GM23338 (cell line): ENCODE results near the gene BCAM.

Source experiments
- CTCF ChIP-seq, 2 experiments: fragments of 200-600 bp in 1 of 2; sonication (generic) in 1 of 2; conservative IDR thresholded peaks; 2 replicates each; pipeline versions ENCODE4 v1.5.1 to v1.6.1; 2016 to 2017; ENCODE audit warnings: antibody characterized with exemption in 2 of 2, low read depth in 2 of 2, mild to moderate bottlenecking in 2 of 2, moderate library complexity in 1 of 2
- EZH2 ChIP-seq: fragments of 200-600 bp; sonication (generic); IDR thresholded peaks from one replicate; pipeline ENCODE4 v1.8.0; 2017; ENCODE audit warnings: antibody characterized with exemption, mild to moderate bottlenecking, low read depth; ENCODE audit not compliant: unreplicated experiment
- POLR2AphosphoS5 ChIP-seq: IDR thresholded peaks from 2 replicates; pipeline ENCODE4 v1.6.1; 2016; ENCODE audit warnings: antibody characterized with exemption, low read depth
- REST ChIP-seq: IDR thresholded peaks from one replicate; pipeline ENCODE4 v1.6.1; 2018; ENCODE audit warnings: antibody characterized with exemption; ENCODE audit not compliant: unreplicated experiment
- STAT1 ChIP-seq: IDR thresholded peaks from one replicate; pipeline ENCODE4 v1.6.1; 2016; ENCODE audit warnings: antibody characterized with exemption; ENCODE audit not compliant: unreplicated experiment
- ZNF331 ChIP-seq: fragments of 250-450 bp; sonication (Bioruptor Pico); IDR thresholded peaks from 2 replicates; pipeline ENCODE4 v1.5.0; 2020; ENCODE audit warnings: low read depth, mild to moderate bottlenecking, moderate library complexity

- no peak for TF ChIP-seq EZH2
- TF ChIP-seq CTCF (conservative IDR thresholded peaks at IDR 0.05; ENCODE audit: low read depth in 2 of 2), result no peak
- TF ChIP-seq REST, result no peak
- TF ChIP-seq ZNF331 (CRISPR knock-in tag), result no peak
- TF ChIP-seq POLR2AphosphoS5, result no peak
- no peak for TF ChIP-seq STAT1
Measured at GRCh38 chr19:44855606-44856005, 46.7 kb downstream of the BCAM start.
